WTC11 (cell line): Measurements from ENCODE around the gene CCDC59. TPM values are rescaled to one million over a fixed set of nuclear protein-coding genes. Genes with fewer than 3 reads are reported as not detected.
"Not testable (repeated sequence)": the region's sequence is repeated elsewhere in the genome, so short reads cannot be mapped to it uniquely, and the experiment has no call there.

Source experiments
- ATAC-seq: fragments of 200-7000 bp; cut with Tn5 transposase; 2 replicates; pipeline ENCODE4 v1.10.0; 2021; ENCODE audit warnings: mild to moderate bottlenecking, moderate library complexity
- CTCF ChIA-PET: fragments of 300-600 bp; sonication (Branson Sonifier 250); formaldehyde crosslinking; loops from one replicate; lab custom pipeline; 2021; ENCODE audit warnings: antibody characterized with exemption; lab: Charles Lee
- POLR2A ChIA-PET: fragments of 350-600 bp; sonication (Branson Sonifier 250); formaldehyde crosslinking; loops from one replicate; lab custom pipeline; 2021; ENCODE audit warnings: antibody characterized with exemption; lab: Charles Lee
- DNase-seq: peaks from one replicate; pipeline ENCODE4 v3.0.0; 2021; ENCODE audit warnings: low spot score
- H3K27ac Mint-ChIP-seq: 2 replicates; pipeline ENCODE4 v1.8.0; 2021; ENCODE audit warnings: mixed read lengths
- H3K27me3 Mint-ChIP-seq: 2 replicates; pipeline ENCODE4 v1.8.0; 2021; ENCODE audit warnings: low read depth, mild to moderate bottlenecking, moderate library complexity, mixed read lengths
- H3K36me3 Mint-ChIP-seq: 2 replicates; pipeline ENCODE4 v1.8.0; 2021; ENCODE audit warnings: mixed read lengths
- H3K4me1 Mint-ChIP-seq: 2 replicates; pipeline ENCODE4 v1.8.0; 2022; ENCODE audit warnings: mixed read lengths
- H3K4me3 Mint-ChIP-seq: 2 replicates; pipeline ENCODE4 v1.8.0; 2021; ENCODE audit warnings: mild to moderate bottlenecking, moderate library complexity, mixed read lengths
- H3K9me3 Mint-ChIP-seq: 2 replicates; pipeline ENCODE4 v1.8.0; 2021; ENCODE audit warnings: mixed read lengths
- CREM ChIP-seq: sonication (generic); formaldehyde crosslinking; IDR thresholded peaks from 2 replicates; pipeline ENCODE4 v1.8.1; 2022; ENCODE audit warnings: mild to moderate bottlenecking, missing genetic modification reagents, moderate library complexity
- GRHL2 ChIP-seq: fragments of 250-450 bp; sonication (Bioruptor Pico); IDR thresholded peaks from 2 replicates; pipeline ENCODE4 v1.8.0; 2022; ENCODE audit warnings: mild to moderate bottlenecking, moderate library complexity; ENCODE audit not compliant: insufficient replicate concordance, severe bottlenecking
- GTF2I ChIP-seq: fragments of 250-450 bp; sonication (Bioruptor Pico); conservative IDR thresholded peaks from 2 replicates; pipeline ENCODE4 v1.4.0; 2021; ENCODE audit warnings: mild to moderate bottlenecking
- MXD4 ChIP-seq: fragments of 250-450 bp; sonication (Bioruptor Pico); IDR thresholded peaks from 2 replicates; pipeline ENCODE4 v1.8.0; 2021; ENCODE audit warnings: mild to moderate bottlenecking, moderate library complexity, borderline replicate concordance
- NFATC4 ChIP-seq: fragments of 250-450 bp; sonication (Bioruptor Pico); IDR thresholded peaks from 2 replicates; pipeline ENCODE4 v1.9.0; 2021; ENCODE audit warnings: mild to moderate bottlenecking
- NFYB ChIP-seq: sonication (generic); formaldehyde crosslinking; conservative IDR thresholded peaks from 2 replicates; pipeline ENCODE4 v1.8.0; 2022; ENCODE audit warnings: low read depth, missing genetic modification reagents
- NR2C2 ChIP-seq: sonication (generic); formaldehyde crosslinking; IDR thresholded peaks from 2 replicates; pipeline ENCODE4 v1.8.0; 2022; ENCODE audit warnings: mild to moderate bottlenecking, missing genetic modification reagents
- NR3C1 ChIP-seq: sonication (generic); formaldehyde crosslinking; conservative IDR thresholded peaks from 2 replicates; pipeline ENCODE4 v1.8.1; 2023; ENCODE audit warnings: low read depth, mild to moderate bottlenecking, missing genetic modification reagents
- PRRX2 ChIP-seq: fragments of 250-450 bp; sonication (Bioruptor Pico); IDR thresholded peaks from 2 replicates; pipeline ENCODE4 v1.8.0; 2021; ENCODE audit warnings: mild to moderate bottlenecking
- SOX15 ChIP-seq: fragments of 250-450 bp; sonication (Bioruptor Pico); IDR thresholded peaks from 2 replicates; pipeline ENCODE4 v1.9.0; 2021; ENCODE audit warnings: mild to moderate bottlenecking
- ZNF219 ChIP-seq: sonication (generic); formaldehyde crosslinking; IDR thresholded peaks from 2 replicates; pipeline ENCODE4 v1.8.0; 2023; ENCODE audit warnings: missing genetic modification reagents, mild to moderate bottlenecking, borderline replicate concordance
- total RNA-seq: library from RNA; stranded (reverse); gene quantifications from 3 replicates; pipeline ENCODE4 v1.2.3, GENCODE V29; 2021
- TF ChIP-seq, protein P1 (sequence below): fragments of 250-450 bp; sonication (Bioruptor Pico); IDR thresholded peaks from 2 replicates; pipeline ENCODE4 v1.9.0; 2021; ENCODE audit warnings: mild to moderate bottlenecking, borderline replicate concordance
- TF ChIP-seq, protein P2 (sequence below): fragments of 250-450 bp; sonication (Bioruptor Pico); IDR thresholded peaks from 2 replicates; pipeline ENCODE4 v1.9.0; 2021; ENCODE audit warnings: mild to moderate bottlenecking
- TF ChIP-seq, protein P3 (sequence below): sonication (generic); formaldehyde crosslinking; IDR thresholded peaks from 2 replicates; pipeline ENCODE4 v1.8.1; 2022; ENCODE audit warnings: mild to moderate bottlenecking, moderate library complexity, missing genetic modification reagents

Gene CCDC59
- total RNA-seq, 1 experiment from 2014 or later = 49.2 TPM

DNA sequence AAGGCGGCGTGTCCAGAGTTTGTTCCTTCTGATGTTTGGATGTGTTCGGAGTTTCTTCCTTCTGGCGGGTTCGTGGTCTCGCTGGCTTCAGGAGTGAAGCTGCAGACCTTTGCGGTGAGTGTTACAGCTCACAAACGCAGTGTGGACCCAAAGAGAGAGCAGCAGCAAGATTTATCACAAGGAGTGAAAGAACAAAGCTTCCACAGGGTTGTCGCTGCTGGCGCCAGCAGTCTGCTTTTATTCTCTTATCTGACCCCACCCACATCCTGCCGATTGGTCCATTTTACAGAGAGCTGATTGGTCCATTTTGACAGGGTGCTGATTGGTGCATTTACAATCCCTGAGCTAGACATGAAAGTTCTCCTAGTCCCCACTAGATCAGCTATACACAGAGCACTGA is 2.6 kb upstream of the CCDC59 start:
- DNase-seq, POLR2A ChIA-PET, H3K9me3 Mint-ChIP-seq, H3K4me3 Mint-ChIP-seq, H3K27me3 Mint-ChIP-seq, CTCF ChIA-PET, ATAC-seq, H3K27ac Mint-ChIP-seq: not testable (repeated sequence)
- peaks cover 29% of the 10 kb centered on the region for H3K36me3 Mint-ChIP-seq
- TF ChIP-seq NFYB (CRISPR knock-in tag) = peak; percentile 38; the same call in 1 of the 2 replicates
- H3K4me1 Mint-ChIP-seq = peaks cover 28% of the 10 kb centered on the region

DNA sequence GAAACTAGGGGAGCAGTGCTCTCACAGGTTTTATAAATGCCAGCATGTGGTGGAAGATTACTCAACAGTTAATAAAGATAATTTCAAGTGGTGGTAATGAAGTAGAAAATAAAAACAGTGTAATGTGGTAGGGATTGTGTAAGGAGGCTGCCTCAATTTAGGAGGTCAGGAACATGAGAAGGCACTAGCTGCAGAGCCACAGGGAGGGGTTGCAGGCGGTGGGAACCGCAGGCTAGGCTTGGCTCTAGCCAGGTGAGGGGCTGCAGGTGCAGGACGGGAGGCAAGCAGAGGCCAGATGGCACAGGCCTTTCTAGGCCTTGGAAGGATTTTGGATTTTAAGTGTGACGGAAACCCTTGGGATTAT is 910 bp upstream of the CCDC59 start:
- CTCF ChIA-PET = interaction anchor here (1.0 to 1.2 kb wide), 4 partner anchors 45 to 1464 kb away, joined by 3 to 6 read pairs (median 3); no protein-coding TSS in a partner anchor
- POLR2A ChIA-PET = interaction anchor here (1.2 kb wide), 2 partner anchors 52 to 711 kb away, joined by 3 to 6 read pairs; no protein-coding TSS in a partner anchor
- Mint-ChIP-seq H3K9me3 (peaks cover 6% of the 10 kb centered on the region), H3K27ac (peak overlapping the region; percentile 46), H3K36me3 (peaks cover 45% of the 10 kb centered on the region), H3K27me3 (no peaks in the 10 kb centered on the region; the same call in 1 of the 2 replicates), H3K4me1 (peaks cover 28% of the 10 kb centered on the region), H3K4me3 (peak overlapping the region; percentile 99)
- DNase-seq (peak; percentile 48), ATAC-seq (peak; percentile 50)
- TF ChIP-seq ZNF219 = no peak
- TF ChIP-seq, protein P1, sequence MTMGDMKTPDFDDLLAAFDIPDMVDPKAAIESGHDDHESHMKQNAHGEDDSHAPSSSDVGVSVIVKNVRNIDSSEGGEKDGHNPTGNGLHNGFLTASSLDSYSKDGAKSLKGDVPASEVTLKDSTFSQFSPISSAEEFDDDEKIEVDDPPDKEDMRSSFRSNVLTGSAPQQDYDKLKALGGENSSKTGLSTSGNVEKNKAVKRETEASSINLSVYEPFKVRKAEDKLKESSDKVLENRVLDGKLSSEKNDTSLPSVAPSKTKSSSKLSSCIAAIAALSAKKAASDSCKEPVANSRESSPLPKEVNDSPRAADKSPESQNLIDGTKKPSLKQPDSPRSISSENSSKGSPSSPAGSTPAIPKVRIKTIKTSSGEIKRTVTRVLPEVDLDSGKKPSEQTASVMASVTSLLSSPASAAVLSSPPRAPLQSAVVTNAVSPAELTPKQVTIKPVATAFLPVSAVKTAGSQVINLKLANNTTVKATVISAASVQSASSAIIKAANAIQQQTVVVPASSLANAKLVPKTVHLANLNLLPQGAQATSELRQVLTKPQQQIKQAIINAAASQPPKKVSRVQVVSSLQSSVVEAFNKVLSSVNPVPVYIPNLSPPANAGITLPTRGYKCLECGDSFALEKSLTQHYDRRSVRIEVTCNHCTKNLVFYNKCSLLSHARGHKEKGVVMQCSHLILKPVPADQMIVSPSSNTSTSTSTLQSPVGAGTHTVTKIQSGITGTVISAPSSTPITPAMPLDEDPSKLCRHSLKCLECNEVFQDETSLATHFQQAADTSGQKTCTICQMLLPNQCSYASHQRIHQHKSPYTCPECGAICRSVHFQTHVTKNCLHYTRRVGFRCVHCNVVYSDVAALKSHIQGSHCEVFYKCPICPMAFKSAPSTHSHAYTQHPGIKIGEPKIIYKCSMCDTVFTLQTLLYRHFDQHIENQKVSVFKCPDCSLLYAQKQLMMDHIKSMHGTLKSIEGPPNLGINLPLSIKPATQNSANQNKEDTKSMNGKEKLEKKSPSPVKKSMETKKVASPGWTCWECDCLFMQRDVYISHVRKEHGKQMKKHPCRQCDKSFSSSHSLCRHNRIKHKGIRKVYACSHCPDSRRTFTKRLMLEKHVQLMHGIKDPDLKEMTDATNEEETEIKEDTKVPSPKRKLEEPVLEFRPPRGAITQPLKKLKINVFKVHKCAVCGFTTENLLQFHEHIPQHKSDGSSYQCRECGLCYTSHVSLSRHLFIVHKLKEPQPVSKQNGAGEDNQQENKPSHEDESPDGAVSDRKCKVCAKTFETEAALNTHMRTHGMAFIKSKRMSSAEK = no peak
- TF ChIP-seq NR2C2 = no peak

DNA sequence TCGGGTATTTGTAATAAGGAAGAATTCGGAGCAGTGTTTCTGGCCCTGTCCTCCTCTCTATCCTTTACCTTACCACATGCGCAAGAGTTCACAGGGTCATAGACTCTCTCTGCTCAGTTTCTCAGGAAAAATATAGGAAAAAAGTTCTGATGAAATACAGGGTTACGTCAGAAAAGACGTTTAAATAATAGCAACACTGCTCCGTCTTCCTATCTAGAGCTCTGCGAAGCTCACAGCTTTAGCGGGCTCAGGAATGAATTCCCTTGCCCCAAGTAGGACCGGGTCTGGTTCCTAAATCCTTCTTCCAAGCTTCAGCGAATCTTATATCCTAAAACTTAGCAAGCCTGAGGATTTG is 365 bp downstream of the CCDC59 start:
- ATAC-seq = no peak
- ChIA-PET POLR2A (interaction anchor here (1.2 kb wide), 1 partner anchor 53 kb away, joined by 3 read pairs; no protein-coding TSS in a partner anchor), CTCF (interaction anchor here (0.5 to 1.3 kb wide), 10 partner anchors 9 to 1466 kb away, joined by 3 to 6 read pairs (median 3); no protein-coding TSS in a partner anchor)
- no peak for DNase-seq
- Mint-ChIP-seq H3K27ac (peak overlapping the region; percentile 100), H3K4me1 (peaks cover 20% of the 10 kb centered on the region), H3K27me3 (no peaks in the 10 kb centered on the region; the same call in 1 of the 2 replicates), H3K9me3 (peaks cover 6% of the 10 kb centered on the region), H3K36me3 (peaks cover 57% of the 10 kb centered on the region), H3K4me3 (peak overlapping the region; percentile 99)
- TF ChIP-seq MXD4 (CRISPR knock-in tag) (no peak), CREM (CRISPR knock-in tag) (no peak), NR3C1 (CRISPR knock-in tag) (no peak), SOX15 (no peak), GTF2I (CRISPR knock-in tag) (no peak), NFATC4 (no peak), PRRX2 (no peak), GRHL2 (CRISPR knock-in tag) (no peak)
- TF ChIP-seq, protein P1 = no peak
- TF ChIP-seq, protein P2, sequence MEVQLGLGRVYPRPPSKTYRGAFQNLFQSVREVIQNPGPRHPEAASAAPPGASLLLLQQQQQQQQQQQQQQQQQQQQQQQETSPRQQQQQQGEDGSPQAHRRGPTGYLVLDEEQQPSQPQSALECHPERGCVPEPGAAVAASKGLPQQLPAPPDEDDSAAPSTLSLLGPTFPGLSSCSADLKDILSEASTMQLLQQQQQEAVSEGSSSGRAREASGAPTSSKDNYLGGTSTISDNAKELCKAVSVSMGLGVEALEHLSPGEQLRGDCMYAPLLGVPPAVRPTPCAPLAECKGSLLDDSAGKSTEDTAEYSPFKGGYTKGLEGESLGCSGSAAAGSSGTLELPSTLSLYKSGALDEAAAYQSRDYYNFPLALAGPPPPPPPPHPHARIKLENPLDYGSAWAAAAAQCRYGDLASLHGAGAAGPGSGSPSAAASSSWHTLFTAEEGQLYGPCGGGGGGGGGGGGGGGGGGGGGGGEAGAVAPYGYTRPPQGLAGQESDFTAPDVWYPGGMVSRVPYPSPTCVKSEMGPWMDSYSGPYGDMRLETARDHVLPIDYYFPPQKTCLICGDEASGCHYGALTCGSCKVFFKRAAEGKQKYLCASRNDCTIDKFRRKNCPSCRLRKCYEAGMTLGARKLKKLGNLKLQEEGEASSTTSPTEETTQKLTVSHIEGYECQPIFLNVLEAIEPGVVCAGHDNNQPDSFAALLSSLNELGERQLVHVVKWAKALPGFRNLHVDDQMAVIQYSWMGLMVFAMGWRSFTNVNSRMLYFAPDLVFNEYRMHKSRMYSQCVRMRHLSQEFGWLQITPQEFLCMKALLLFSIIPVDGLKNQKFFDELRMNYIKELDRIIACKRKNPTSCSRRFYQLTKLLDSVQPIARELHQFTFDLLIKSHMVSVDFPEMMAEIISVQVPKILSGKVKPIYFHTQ (CRISPR knock-in tag) = no peak
- TF ChIP-seq, protein P3, sequence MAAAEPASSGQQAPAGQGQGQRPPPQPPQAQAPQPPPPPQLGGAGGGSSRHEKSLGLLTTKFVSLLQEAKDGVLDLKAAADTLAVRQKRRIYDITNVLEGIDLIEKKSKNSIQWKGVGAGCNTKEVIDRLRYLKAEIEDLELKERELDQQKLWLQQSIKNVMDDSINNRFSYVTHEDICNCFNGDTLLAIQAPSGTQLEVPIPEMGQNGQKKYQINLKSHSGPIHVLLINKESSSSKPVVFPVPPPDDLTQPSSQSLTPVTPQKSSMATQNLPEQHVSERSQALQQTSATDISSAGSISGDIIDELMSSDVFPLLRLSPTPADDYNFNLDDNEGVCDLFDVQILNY (CRISPR knock-in tag) = no peak
